Brain pericyte (primary cell): Measurements from ENCODE around the gene LRRK1.
"Not testable (repeated sequence)": the region's sequence is repeated elsewhere in the genome, so short reads cannot be mapped to it uniquely, and the experiment has no call there.

Source experiments
- DNase-seq: peaks from one replicate; pipeline ENCODE4 v3.0.0-alpha.2; 2012; ENCODE audit warnings: low read depth, low spot score

LRRK1 gene

GRCh38 chr15:101069654-101069973, 150.5 kb downstream of the LRRK1 start:
- DNase-seq: no peak

DNA sequence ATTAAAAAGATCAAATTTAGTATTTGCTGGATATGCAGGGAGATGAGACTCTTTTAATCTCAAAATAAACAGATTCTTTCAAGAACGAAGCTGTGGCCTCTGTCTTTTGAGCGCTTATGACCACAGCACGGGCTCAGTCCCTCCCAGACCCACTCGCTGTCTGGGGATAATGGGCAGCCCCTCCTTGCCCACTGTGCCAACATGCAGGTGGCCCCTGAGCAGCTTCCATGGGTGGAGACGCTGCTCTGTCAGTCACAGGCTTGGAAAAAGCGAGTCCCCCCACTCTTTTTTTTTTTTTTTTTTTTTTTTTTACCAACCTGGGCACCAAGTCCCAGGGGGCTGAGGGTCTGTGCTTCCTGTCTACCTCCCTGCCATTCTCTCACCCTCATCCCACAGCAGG, 150.9 kb downstream of the LRRK1 start:
- DNase-seq: no peak

GRCh38 chr15:101070502-101071273, 151.5 kb downstream of the LRRK1 start:
- no peak for DNase-seq

DNA sequence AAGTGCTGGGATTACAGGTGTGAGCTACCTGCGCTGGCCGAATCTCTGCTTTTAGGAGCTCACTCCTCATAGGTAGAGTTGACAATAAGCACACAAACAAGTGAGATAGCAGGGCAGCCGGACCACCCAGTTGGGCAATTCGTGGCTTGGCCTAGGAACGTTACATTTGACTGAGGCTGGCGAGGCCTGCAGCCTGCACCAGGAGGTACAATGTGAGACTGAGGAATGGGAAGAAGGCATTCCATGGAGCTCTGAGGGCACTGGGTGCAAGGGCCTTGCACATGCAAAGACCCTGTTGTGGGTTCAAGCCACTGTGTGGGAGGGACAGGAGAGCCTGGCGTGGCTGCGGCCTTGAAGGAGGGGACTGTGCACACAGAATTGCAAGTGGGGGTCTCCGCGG, 152.5 kb downstream of the LRRK1 start:
- no peak for DNase-seq

DNA sequence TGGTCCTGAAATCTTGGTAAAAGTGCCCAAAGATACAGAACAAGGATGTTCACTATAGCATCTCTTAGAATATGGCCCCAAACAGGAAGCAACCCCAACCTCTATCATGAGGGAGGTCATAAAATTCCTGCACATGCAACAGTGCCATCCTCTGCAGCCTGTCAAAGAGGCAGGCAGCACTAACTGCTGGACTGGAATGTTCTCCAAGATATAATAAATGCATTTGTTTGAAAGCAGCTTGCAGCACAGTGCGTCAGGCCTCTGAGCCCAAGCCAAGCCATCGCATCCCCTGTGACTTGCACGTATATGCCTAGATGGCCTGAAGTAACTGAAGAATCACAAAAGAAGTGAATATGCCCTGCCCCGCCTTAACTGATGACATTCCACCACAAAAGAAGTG, 153.1 kb downstream of the LRRK1 start:
- DNase-seq: not testable (repeated sequence)

DNA sequence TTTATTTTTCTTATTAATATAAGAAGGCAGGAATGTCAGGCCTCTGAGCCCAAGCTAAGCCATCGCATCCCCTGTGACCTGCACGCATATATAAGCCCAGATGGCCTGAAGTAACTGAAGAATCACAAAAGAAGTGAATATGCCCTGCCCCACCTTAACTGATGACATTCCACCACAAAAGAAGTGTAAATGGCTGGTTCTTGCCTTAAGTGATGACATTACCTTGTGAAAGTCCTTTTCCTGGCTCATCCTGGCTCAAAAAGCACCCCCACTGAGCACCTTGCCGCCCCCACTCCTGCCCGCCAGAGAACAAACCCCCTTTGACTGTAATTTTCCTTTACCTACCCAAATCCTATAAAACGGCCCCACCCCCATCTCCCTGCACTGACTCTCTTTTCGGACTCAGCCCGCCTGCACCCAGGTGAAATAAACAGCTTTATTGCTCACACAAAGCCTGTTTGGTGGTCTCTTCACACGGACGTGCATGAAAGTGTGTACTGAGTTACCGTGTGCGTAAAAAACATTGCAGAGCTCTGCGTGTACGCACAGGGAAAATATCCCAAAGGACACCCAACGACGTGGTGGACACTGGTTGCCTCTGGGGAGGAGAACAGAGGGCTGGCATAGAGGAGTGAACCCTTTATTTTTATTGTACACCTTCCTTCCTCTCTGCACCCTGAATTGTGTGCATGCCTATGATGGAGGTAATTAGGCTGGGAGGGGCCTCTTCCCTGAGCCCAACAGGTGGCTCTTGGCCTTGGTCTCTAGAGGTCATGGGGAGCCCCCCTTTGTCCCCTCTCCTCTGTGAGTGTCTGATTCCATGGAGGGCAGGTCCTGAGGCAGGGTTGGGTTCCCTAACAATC, 158.9 kb downstream of the LRRK1 start:
- DNase-seq: not testable (repeated sequence)

GRCh38 chr15:101078669-101079323, 159.6 kb downstream of the LRRK1 start:
- no peak for DNase-seq

GRCh38 chr15:101081900-101082299, 162.7 kb downstream of the LRRK1 start:
- DNase-seq: no peak

DNA sequence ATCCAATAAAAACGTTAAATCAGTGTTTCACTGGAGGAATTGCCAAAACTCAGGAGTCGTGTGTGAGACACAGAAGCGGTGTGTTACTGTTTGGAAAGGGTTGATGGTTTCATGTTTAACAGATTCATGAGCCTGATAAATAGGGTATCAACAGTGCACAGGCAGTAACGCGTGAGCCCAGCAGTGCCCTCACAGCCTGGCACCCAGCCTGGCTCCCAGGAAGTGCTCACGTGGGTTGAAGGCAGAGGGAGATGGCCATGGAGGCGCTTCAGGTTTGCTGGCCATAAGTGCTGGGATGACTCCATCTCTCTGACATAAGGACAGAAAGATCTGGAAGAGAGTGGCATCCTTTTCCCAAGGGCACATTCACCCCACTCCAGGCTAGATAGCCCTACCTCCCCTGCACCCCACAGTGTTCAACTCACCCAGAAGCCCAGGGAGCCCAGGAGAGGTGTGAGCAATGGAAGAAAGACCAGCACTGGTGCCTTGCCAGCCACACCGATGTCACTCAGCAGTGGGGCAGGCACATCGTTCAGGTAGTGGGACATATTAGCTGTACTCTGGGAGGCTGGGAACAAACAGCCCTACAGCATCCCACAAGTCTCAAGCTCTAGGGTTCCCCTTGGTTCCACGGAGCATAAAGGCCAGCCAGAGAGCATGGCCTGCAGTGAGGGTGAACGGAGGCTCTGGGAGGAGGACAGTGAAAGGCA, 164.3 kb downstream of the LRRK1 start:
- no peak for DNase-seq

- DNase-seq: no peak
Measured at GRCh38 chr15:101084801-101085200, 165.6 kb downstream of the LRRK1 start.

DNA sequence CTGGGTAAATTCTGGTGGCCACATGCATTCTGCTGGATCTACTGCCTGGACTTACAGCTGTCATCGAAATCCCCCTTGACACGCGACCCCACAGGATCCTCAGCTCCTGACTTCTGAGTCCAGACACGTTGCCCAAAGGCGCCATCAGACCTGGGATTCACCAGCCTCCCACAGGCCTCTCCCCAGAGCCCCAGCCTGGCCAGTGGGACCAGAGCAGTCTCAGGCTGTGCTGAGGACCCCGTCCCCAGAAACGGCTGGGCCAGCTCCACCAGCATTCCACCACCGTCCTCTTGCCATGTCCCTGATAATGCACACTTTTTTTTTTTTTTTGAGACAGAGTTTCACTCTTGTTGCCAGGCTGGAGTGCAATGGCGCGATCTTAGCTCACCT, 166.1 kb downstream of the LRRK1 start:
- no peak for DNase-seq

- no peak for DNase-seq
Measured at GRCh38 chr15:101086394-101087171, 167.4 kb downstream of the LRRK1 start.

- no peak for DNase-seq
Measured at GRCh38 chr15:101087172-101087769, 168.1 kb downstream of the LRRK1 start.

DNA sequence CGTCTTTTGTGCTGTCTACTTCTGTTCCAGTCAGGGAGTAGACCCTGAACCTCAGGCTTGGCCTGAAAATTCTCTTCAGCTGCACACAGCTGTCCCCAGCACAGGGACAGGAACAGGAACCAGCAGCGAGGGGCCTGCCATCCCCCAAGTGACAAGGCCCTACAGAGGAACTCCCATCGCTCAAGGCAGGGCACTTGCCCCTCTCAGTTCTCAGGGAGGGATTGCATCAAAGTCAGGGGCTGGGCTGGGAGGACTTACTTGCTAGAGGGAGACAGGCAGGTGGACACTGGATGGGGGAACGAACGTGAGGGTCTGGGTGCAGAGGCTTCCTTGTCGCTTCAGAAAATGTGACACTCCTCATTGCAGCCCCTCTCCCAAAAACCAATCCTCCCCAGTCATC, 169.1 kb downstream of the LRRK1 start:
- DNase-seq: no peak

DNA sequence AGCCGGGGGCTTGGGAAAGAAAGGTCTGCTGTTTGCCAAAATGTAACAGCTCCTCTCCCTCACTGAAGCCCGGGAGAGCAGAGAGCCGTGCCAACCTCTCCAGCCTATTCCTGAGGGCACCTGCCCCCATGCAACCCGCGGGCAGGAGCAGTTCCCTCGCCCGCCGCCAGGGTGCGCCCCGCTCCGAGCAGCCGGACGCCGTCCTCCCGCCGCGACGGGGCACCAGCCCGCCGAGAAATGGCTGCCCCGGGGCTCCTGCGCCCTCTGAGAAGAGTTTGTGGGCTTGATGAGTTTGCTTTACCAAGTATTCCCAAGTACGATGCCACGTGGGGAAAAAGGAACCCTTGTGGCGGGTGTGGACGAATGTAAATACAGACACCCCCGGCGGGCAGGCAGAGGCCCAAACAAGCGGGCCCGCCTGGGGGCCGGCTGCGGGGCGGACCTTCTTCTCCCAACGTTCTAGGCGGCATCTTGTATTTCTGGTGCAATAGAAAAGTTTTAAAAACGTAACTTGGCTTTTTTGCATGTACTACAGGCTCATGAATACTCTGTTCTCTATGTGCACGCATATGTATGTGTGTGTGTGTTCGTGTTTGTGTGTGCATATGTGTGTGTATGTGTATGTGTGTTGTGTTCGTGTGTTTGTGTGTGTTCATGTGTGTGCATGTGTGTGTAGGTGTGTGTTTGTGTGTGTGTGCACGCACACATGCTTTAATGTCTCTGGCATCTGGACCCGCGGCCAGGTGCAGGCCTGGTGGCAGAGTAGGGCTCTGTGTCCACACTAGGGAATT, 169.8 kb downstream of the LRRK1 start:
- no peak for DNase-seq

DNA sequence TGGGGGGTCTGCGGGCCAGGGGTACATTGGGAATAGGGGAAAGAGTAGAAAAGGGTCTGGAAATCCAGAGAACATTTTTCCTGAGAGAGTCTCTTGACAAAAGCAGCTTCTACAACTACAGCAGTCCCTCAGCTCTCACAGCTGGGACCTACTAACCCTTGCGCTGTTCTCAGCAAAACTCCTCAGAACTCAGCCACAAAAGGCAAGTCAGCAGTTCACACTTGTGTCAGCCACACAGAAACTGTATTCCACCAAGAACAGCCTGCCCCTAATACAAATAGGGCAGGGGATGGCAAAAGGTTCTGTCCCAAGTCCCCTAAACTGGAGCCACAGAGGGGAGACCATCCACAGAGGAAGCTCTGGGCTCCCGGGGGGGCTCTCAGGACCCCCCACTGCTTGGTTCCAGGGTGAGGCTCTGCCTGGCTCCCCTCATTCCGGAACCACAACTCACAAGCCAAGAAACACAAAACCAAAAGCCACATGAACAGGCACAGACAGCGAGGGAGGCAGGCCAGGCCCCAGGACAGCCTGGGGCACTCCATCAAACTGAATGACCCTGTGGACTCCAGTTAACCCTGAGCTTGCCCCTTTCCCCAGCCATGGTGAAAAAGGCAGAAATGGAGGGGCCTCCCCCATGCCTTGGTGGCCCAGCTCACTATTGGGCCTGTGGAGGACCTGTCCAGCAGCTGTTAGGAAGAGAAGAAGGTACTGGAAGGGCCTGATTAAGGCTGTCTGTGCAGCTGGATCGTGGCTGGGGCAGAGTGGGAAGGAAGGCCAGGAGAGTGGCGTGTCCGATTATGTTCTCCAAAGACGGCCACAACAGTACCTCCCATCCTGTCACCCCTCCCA, 170.6 kb downstream of the LRRK1 start:
- DNase-seq: no peak

DNA sequence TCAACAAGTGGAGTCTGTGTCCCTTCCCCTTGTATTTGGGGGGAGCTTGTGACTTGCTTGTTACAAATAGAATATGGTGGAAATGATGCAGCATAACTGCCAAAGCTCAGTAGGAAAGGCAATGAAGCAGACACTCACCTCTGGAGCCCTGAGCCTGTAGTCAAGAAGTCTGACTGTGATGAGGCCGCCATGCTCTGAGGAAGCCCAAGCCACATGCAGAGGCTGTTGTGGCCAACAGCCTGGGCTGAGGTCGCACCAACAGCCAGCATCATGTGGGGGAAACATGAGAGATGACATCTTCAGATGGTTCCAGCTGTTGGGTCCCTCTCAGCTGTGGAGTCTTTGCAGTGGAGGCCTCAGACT, 171.3 kb downstream of the LRRK1 start:
- DNase-seq: no peak

DNA sequence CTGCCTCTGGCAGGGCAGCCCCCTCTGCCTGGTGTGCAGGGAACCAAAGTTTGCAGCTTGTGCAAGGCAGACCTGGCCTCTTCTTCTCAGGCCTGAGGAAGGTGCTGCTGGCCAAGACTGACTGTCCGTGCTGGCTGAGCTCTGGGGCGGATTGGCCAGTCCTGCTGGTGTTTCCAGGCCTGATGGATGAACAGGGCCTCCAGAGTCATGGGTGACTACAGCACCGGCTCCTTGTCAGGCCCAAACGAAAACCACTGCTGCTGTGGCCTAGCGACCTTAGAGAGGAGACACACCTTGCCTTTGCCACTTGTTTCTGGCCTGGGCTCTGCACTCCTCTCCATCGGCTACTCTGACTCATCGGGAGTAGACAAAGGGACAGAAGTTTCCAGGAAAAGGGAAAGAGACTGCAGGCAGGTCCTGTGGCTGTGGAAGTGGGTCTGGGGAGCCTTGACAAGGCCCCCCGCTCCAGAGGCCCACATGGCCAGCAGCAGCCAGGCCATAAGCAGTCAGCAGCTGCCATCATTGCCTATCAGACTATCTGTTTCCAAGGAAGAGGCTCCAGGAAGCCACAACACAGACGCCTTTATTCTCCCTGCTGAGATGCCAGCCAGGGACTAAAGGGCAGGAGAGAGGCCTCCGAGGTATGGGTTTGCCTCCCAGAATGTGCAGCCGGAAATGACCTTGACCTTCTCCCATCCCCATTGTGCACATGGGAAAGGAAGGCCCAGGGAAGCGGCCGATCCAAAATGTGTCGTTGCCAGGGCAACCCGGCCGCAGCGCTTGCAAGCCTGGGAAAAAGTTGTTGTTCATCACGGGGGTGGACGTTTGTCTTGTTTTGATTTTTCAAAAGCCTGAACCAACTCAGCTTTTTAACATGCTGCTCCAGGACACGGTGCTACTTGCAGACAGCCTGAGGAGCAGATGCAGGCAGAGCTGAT, 172.2 kb downstream of the LRRK1 start:
- DNase-seq: peak; percentile 94
